Skin epidermis (tissue), 12 donors: Measurements from ENCODE around the gene TBCD.

Experiments
- H3K27ac ChIP-seq, 21 experiments: fragments of 200-600 bp; sonication (generic) in 11 of 21; one replicate each; pipeline ENCODE4 v1.5.0; 2020; ENCODE audit warnings: mild to moderate bottlenecking in 3 of 21, inconsistent platforms in 2 of 21, moderate library complexity in 2 of 21
- H3K4me3 ChIP-seq, 7 experiments: fragments of 200-600 bp; sonication (generic) in 2 of 7; one replicate each; pipeline ENCODE4 v1.5.0; 2020; ENCODE audit warnings: inconsistent platforms in 2 of 7, mild to moderate bottlenecking in 2 of 7, moderate library complexity in 1 of 7

Gene TBCD

DNA sequence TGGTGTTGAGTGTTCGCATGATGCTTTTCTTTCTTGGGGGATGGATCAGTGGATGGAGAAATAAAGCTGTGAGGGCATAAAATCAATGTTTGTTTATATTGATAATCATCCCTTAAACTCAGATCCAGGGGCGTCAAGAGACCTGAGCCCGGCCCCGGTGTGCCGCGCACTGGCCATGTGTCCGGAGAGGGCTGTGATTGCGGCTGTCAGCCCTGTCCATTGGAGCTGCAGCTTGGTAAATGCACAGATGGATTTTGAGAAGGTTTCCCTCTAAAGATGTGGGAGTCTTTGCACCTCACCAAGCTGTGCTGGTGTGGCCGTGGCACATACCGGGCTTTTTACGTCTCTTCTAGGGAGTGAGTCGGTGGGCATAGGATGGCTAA lies 109.5 kb downstream of the TBCD start:
- Histone ChIP-seq H3K27ac (no peak overlapping the region), H3K4me3 (no peak overlapping the region)

DNA sequence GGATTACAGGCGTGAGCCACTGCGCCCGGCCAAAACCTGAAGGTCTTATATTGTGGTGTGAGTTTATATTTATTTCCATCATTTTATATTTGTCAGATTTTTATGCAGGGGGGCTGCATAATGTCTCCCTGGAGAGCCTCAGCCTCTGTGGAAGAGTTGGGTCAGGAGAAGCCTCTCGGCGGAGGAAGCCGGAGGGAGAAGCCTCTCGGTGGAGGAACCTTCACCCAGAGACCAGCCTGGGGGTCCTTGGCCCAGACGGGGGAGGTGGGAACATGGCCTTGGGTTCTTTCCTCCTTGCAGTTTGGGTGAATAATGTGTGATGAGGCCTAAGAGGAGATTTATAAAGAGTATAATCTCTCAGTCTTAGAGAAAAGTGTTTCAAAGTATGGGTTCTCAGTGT lies 110.3 kb downstream of the TBCD start:
- Histone ChIP-seq H3K27ac (peak overlapping the region in 2 of 21 experiments; percentile 64 to 91), H3K4me3 (no peak overlapping the region)

DNA sequence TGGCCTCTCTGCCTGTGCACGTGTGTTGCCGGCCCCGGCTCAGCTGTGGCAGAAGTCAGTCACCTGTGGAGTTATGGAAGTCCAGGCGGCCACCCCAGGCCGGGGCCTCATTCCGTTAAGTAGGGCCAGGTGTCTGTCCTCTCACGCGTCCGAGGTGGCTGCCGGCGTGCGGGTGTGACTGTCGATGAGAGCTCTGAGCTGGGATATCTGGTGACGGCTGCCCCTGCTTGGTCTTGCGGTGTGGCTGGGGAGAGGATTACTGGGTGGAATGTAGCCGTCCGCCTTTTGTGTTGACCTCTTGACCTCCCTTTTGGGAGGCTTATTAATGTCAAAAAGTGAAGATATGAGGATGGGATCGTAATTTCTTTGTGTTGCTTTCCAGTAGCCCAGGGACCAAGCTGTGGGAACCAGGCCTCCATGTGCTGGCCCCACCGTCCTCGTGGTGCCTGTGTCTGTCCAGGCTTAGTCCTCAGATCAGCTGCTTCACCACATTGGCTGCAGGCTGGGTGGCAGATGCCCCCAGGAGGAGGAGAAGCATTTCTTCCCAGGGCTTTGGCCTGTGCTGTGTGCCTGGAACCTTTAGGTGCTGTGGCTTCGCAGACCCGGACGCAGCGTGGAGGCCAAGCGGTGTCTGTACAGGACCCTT lies 111.0 kb downstream of the TBCD start:
- peak overlapping the region in 15 of 21 experiments; percentile 3 to 91 (median 80) for H3K27ac ChIP-seq
- H3K4me3 ChIP-seq = no peak overlapping the region

DNA sequence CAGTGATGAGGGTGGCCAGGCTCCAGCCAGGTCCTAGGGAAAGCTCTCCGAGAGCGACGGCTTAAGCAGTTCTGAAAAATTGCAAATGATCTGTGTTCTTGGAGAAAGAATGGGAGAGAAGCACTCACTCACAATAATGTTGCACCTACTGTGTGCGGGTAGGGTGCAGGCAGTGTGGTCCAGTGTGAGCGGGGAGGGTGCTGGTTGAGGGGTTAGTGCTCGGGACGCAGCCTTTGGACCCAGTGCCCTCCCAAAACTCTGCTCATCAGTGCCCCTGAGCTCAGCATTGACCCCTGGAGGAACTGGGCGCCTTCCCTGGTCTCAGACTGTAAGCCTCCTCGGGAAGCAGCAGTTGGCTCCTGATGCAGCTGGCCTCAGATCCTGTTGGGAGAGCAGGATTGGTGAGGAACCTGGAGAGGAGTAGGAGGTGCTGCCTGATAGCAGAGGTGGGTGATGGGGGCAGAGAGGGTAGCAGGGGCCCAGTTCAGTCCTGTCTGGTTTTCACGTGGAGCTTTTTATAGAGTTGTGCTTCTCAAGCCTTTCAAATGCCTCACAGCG lies 111.6 kb downstream of the TBCD start:
- Histone ChIP-seq H3K4me3 (no peak overlapping the region), H3K27ac (peak overlapping the region in 18 of 21 experiments; percentile 3 to 91 (median 70))

DNA sequence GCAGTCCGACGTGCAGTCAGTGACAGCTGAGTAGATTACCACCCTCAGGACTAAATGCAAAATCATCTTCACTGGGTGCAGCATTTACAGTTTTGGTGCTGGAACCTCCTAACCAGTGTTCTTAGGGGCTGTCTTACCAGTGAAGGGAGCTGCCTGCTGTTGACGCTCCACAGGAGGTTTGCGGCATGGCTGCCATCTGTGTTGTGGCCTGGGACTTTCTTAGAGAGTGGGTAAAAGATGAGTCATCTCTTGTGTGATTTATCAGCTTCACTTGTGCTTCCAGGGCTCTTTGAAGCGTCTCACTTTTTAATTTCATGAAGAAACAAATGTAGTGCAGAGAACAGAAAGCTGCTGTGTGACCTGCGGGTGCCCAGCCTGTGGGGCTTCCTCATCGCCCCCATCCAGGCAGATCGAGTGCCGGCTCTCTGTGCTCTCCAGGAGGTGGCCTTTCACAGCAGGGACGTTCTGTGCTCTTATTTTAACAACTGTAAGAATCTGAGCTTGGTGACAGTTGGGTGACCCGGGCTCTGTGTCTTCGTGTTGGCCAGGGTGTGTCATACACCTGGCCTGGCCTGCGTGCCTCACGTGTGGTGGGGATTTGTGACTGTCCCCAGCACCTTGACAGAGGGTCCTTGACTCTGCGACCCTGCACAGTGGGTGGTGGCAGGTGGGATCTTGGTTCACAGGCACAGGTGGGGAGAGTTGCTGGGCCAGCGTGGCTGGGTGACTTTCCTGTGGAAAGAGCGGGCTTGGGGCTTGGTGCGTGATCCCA lies 112.3 kb downstream of the TBCD start:
- peak overlapping the region in 1 of 7 experiments; percentile 5 for H3K4me3 ChIP-seq
- H3K27ac ChIP-seq = peak overlapping the region in 20 of 21 experiments; percentile 18 to 91 (median 76)

DNA sequence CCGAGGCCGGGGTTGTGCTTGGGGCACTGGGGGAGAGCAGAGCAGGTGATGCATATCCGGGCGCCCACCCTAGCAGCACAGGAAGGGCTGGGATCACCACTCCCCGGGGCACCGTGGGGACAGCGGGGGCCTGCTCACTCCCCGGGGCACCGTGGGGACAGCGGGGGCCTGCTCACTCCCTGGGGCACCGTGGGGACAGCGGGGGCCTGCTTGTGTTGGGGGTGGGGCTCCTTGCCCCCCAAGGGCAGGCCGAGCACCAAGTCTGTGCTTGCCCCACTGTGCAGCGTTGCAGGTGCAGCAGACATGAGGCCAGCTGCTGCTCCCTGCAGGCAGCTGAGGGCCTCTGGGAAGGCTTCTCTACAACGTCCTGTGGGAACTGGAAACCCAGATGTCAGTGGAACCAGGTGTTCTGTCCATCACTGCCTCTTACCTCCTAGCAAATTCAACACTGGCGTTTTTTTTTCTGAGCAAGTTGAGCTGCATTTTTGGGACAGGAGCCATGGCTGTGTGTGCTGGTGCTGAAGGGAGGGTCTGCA lies 112.9 kb downstream of the TBCD start:
- Histone ChIP-seq H3K4me3 (peak overlapping the region in 1 of 7 experiments; percentile 5), H3K27ac (peak overlapping the region in 20 of 21 experiments; percentile 18 to 91 (median 76))

DNA sequence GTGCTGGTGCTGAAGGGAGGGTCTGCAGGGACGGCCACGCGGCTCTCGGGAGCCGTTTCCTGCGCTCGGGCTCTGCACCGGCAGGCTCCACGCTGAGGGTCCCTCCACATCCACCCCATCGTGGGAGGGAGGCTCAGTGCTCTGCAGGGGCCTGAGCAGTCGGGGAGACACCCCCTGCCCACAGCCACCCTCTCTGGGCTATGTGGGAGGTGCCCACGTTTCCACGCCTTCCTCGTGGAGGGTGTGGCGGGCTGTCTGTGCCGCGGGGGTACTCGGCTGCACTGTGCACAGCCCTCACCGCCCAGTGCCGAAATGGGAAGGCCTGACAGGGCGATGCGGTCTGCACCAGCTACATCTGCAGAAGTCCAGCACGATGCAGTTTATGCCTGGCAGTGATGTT lies 113.4 kb downstream of the TBCD start:
- no peak overlapping the region for H3K4me3 ChIP-seq
- peak overlapping the region in 16 of 21 experiments; percentile 37 to 91 (median 80) for H3K27ac ChIP-seq

DNA sequence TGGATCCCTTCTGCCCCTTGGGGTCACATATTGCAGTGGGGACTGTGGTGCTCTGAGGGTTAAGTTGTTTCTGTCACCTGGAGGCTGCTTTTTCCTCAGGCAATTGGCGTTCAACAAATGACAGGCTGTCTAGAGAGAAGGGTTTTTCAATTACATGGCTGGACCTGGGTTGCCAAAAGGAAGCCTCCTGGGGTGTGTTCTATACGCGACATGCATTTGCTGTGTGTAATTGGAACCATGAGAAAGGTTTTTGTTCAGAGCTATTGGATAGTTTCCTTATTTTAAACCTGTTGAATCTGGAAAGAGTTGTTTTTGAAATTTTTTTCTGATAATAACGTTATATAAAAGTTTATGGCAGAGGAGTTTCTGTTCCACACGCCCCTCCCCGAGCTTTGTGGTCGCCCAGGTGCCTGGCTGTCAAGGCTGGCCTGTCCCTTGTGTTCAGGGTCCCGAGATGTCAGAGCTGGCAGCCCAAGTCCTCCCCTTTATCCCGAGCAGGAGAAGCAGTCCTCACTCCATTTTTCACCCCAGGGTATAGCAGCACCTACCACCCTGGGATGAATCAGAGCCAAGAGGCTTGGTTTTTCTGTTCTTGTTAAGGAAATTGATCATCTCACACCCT lies 114.0 kb downstream of the TBCD start:
- H3K4me3 ChIP-seq = no peak overlapping the region
- H3K27ac ChIP-seq = peak overlapping the region in 19 of 21 experiments; percentile 13 to 91 (median 64)

DNA sequence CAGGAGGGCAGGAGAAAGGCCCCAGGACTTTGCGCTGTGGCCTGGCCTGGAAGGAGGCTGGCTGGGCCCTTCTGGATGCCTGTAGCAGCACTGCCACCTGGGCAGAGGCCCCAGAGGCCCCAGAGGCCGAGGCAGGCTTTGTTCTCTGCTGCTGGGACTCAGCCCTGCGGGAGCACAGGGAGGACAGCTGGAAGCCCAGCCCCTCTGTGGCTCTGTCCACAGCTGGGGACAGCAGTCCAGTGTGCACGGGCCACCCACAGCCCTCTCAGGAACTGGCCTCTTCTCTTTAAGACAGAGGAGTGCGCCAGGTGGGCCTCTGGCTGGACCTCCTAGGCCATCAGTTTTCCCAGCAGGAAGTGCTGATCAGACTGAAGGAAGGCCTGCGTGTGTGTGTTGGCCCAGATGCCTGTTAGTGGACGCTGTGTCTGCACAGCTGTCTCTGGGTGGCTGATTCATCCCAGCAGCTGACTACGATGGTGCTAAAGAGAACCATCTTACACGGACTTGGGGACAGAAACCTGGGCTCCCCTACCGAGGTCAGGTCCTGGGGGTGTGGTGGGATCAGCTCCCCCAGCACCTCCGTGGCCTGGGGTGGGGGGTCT lies 114.8 kb downstream of the TBCD start:
- Histone ChIP-seq H3K4me3 (no peak overlapping the region), H3K27ac (peak overlapping the region in 20 of 21 experiments; percentile 13 to 91 (median 58))

DNA sequence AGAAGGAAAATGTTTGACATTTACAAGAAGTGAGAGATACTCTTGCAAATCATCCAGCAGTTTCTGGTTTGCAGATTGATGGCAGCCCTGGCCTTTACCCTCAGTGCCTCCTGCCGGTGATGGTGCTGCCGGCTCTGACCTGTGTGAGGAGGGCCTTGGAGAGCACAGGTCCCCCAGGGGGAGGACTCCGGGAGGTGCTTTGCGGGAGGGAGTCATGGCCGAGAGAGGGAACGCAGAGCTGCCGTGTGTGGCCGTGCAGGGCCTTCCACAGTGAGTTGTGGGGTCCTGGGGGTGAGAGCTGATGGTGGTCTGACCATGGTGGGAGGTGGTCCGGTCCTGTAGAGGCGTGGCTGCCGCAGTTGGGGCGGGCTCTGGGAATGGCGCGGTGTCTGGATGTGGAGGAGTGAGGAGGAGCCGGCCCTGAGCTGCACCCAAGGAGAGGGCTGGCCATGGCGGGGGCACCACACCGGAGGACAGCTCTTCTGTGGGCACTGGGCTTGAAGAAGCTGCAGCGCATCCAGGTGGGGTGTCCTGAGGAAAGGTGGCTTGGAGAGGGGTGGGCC lies 116.0 kb downstream of the TBCD start:
- peak overlapping the region in 4 of 21 experiments; percentile 21 to 91 (median 56) for H3K27ac ChIP-seq

DNA sequence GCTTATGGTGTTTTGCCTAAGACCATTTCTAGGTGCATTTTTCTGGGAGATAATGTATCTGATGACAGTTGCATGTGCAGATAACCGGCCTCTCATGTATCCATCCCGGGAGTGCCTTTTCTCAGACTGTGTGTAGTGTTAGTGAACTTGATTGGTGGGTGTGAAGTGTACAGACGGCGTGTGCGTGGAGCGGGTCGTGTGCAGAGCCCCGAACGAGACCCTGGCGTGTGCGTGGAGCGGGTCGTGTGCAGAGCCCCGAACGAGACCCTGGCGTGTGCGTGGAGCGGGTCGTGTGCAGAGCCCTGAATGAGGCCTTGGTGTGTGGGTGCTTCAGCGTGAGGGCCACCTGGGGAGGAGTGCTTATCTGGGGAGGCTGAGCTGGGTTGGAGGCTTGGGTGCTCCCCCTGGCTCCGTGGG lies 116.9 kb downstream of the TBCD start:
- Histone ChIP-seq H3K27ac (no peak overlapping the region), H3K4me3 (no peak overlapping the region)

More for the DNA sequence above, 116.0 kb downstream of the TBCD start:
- H3K4me3 ChIP-seq = no peak overlapping the region

DNA sequence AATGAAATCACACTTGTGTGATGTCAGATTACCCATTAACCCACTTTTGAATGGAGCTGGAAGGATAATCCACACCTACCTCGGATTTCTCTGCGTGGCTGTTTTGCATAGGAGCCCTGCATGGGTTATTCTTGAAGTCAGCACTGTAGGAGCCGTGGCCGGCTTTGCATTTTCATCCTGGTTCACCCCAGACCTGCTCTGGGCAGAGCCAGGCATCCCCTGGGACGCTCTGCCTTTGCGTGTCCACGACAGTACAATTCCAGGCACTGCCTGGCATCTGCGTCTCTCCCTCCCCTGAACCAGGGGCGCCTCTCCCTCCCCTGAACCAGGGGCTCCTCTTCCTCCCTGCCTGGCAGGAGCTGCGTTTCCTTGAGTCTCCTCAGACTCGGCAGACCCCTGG lies 117.7 kb downstream of the TBCD start:
- Histone ChIP-seq H3K27ac (peak overlapping the region in 1 of 21 experiments; percentile 87), H3K4me3 (no peak overlapping the region)

DNA sequence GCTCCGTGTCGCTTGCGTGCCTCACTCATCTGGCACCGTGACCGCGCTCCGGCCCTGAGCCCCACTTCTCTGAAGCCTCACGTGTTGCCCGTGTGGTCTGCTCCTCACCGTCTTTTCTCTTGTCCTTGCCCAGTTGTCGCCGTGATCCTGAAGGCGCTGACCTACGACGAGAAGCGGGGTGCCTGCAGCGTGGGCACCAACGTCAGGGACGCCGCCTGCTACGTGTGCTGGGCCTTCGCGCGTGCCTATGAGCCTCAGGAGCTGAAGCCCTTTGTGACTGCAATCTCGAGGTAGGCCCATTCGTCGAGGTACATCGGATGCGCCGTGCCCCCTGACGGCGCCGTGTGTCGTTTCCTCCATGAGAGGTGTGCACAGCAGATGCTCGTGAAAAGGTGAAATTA lies 118.2 kb downstream of the TBCD start:
- no peak overlapping the region for H3K4me3 ChIP-seq
- H3K27ac ChIP-seq = peak overlapping the region in 3 of 21 experiments; percentile 49 to 87 (median 56)

DNA sequence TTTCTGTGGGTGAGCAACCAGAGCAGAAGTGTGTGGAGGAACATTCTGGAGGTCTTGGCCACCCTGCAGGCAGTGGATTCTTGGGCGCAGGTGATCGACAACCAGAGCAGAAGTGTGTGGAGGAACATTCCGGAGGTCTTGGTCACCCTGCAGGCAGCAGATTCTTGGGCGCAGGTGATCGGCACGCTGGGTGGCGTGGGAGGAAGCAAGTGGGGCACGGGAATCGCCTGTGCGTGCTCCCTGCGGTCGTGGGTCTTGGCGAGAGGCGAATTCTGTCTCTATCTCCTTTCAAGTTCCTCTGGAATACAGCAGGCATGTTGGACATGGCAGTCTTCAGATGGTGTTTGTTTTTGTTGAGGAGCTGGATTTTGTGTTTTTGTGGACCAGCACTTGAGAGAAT lies 118.7 kb downstream of the TBCD start:
- peak overlapping the region in 6 of 21 experiments; percentile 10 to 87 (median 48) for H3K27ac ChIP-seq
- H3K4me3 ChIP-seq = no peak overlapping the region

DNA sequence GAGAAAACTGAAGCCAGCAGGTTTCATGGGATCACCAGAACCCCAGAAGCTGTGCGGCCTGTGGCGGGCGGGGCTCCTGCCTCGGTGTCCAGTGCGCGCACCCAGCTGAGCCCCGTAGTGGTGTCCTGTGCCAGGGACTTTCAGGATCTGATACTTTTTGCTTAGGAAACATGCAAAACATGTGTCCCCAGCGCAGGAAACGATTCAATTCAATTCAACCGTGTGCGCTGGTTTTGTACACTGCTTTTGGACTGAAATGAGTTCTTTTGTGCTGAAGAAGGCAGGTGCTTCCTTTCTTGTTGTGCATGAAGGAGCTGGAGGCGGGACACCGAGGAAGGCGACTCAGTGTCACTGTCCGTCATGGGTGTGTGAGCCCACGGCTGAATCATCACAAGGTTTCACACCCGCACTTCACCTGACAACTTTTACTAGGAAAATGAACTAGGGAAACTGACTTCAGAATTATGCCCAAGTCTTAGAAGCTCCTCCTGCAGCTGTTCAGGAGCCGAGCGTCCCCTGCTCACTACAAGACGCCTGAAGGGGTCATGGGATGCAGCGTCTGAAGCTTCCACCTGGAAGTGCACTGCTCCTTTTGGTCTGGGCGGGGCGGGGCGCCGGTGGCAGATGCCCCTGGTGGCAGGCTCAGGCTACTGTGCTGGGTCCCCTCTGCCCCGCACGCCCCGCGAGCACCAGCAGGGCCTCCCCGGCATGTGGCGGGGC lies 119.4 kb downstream of the TBCD start:
- Histone ChIP-seq H3K4me3 (no peak overlapping the region), H3K27ac (peak overlapping the region in 13 of 21 experiments; percentile 10 to 87 (median 49))

DNA sequence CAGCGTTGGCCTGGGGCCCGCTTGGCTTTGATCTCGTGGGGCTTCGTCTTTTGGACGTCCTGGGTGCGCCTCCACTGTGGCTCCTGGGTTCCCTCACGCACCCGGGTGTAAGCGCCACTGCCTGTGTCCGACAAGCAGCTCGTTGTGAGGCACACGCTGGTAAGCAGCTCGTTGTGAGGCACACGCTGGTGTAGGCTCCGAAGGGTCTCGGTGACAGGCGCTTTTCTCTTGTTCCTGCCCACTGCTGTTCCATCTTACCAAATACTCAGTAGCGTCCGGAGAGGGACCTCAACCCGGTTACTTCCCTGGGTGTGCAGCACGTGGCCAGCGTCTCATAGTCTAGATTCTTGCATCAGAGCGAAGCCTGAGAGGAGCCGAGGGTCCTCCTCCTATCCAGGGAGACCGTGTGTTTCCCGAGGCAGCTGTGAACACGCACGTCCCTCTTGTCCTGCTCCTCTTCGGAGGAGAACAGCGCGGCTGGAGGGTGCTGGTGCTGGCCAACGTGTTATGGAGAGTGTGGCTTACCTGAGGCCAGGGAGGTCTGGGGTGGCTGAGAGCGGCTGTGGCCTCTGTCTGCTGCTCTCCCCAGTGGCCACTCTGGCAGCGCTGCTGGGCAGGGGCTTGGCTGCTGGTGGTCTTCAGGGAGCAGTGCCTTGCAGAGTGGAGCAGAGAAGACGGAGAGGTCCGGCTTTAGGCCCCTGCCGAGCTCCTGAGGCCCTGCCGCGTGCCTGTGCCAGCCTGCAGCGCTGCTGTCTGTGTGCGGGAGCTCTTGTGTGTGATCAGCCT lies 120.1 kb downstream of the TBCD start:
- peak overlapping the region in 12 of 21 experiments; percentile 25 to 87 (median 49) for H3K27ac ChIP-seq

DNA sequence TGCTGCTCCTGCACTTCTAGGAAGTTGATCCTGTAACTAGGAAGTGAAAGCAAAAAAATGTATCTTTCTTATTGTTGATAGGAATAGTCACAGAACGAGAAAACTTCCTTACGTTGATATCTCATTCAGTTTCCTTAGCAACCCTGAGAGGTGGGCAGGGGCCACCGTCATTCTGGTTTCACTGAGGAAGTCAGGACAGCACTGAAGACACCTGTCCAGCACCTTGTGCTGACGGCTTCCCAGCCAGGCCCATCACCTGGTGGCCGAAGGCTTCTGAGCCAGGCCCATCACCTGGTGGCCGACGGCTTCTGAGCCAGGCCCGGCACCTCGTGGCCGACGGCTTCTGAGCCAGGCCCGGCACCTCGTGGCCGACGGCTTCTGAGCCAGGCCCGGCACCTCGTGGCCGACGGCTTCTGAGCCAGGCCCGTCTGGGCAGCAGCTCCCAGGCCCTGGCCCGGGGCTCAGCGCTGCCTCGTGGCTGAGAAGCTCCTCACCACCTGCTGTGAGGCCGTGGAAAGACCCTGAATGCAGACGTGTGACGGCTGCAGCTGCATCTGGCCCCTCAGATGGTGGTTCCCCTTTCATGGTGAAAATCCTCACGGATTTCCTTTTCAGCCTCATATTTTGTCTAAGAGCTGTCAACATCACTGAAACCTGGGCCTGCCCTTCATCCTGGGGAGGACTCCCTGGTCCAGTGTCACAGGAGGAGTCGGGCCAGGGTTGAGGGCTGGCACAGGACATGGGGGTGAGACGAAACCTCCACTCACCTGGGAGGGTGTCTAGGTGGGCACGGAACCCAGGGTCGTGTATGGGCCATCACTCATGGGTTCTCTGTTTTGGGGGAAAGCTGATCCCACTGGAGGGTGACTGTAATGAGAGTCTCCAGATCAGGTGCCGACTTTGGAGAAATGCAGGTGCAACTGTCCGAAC lies 121.0 kb downstream of the TBCD start:
- H3K4me3 ChIP-seq = no peak overlapping the region
- H3K27ac ChIP-seq = peak overlapping the region in 6 of 21 experiments; percentile 32 to 87 (median 70)

More for the DNA sequence above, 120.1 kb downstream of the TBCD start:
- H3K4me3 ChIP-seq = no peak overlapping the region
